ENCODE data around the gene NPAS2. TPM values are rescaled to one million over a fixed set of nuclear protein-coding genes. Genes with fewer than 3 reads are reported as not detected.

NPAS2 gene
- total and polyA plus RNA-seq, 2 of the 8 experiments (the other 6 are each of a cell fraction or from before 2014, with no cell fraction given) = 1.8 to 1.9 TPM

DNA sequence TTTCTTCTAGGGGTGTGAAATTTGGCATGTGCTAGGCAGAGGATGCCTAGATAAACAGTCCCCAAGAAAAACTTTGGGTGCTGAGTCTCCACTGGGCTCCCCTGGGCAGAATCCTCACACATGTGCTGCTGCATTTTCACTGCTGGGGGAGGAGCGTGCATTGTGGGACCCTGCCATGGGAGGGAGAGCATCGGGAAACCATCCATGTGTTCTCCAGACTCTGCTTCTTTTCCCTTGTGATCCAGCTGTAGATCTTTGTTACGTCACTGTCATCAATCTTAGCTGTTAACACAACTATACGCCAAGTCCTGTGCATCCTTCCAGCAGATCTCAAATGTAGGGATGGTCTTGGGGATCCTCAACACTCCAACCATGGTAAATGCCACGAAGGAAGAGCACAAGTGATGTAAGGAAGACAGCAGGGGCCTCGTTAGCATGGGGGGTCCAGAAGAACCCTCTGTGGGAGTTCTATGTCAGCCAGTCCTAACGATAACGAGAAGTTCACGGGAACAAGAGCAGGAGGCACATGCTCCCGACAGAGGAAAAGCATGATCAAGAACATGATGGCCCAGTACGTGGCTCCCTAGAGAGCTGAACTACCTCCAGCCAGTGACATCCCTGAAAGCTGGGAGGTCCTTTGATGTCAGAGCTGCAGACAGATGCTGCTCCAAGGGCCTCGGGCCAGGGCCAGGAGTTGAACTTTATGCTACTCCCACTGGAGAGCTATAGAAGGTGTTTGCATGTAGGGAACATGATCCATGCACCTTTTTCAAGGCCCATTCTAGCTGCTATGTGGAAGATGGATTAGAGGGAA is 41.1 kb upstream of the NPAS2 start:
- Histone ChIP-seq H2BK15ac (ENCODE audit: low read length) (no peak overlapping the region), H3K23ac (ENCODE audit: insufficient read length) (no peak overlapping the region), H3K27me3 (replicated peaks in 1 of 4; ENCODE audit: control insufficient read depth in 3 of 4, extremely low read depth in 1 of 4, insufficient read depth in 3 of 4, low read length in 3 of 4) (no peaks in the 10 kb centered on the region), H3K27ac (ENCODE audit: low read depth, low read length) (no peak overlapping the region), H3K79me1 (ENCODE audit: low read depth, low read length) (no peaks in the 10 kb centered on the region), H3K4me3 (ENCODE audit: extremely low read depth in 1 of 4, insufficient read depth in 2 of 4, low read depth in 3 of 4, low read length in 4 of 4) (no peak overlapping the region), H3K9ac (replicated peaks in 1 of 4; ENCODE audit: extremely low read depth in 1 of 4, low read depth in 3 of 4, low read length in 3 of 4) (no peak overlapping the region), H2BK5ac (ENCODE audit: low read depth, low read length) (no peak overlapping the region), H2BK120ac (replicated peaks; ENCODE audit: low read depth, low read length) (no peak overlapping the region), H4K8ac (ENCODE audit: extremely low read depth, insufficient read depth, low read length) (no peak overlapping the region), H2BK12ac (ENCODE audit: low read depth, low read length) (no peak overlapping the region), H2AK5ac (ENCODE audit: low read depth, low read length) (no peak overlapping the region), H3K18ac (ENCODE audit: extremely low read depth, low read length) (no peak overlapping the region), H2AFZ (ENCODE audit: low read length) (no peak overlapping the region; the same call in 1 of the 2 replicates), H3K14ac (ENCODE audit: insufficient read length) (no peak overlapping the region), H3K4me2 (ENCODE audit: insufficient read depth in 1 of 2, low read depth in 2 of 2, low read length in 2 of 2) (no peak overlapping the region), H4K5ac (ENCODE audit: insufficient read length, low read depth, low read length) (no peak overlapping the region), H4K91ac (replicated peaks; ENCODE audit: insufficient read length, low read length) (no peak overlapping the region), H3K79me2 (ENCODE audit: control insufficient read depth in 1 of 2, insufficient read depth in 2 of 2, low read length in 2 of 2) (no peaks in the 10 kb centered on the region), H3K4ac (replicated peaks; ENCODE audit: insufficient read length, low read depth, low read length) (no peak overlapping the region), H3K23me2 (ENCODE audit: low read depth, low read length) (no peaks in the 10 kb centered on the region), H2BK20ac (ENCODE audit: low read length) (no peak overlapping the region), H3K4me1 (replicated peaks in 1 of 4; ENCODE audit: control insufficient read depth in 3 of 4, insufficient read depth in 4 of 4, low read length in 3 of 4) (peaks cover 2 to 7% (median 5%) of the 10 kb centered on the region in 4 experiments; a peak in 5 of 7 replicates), H3K56ac (replicated peaks; ENCODE audit: insufficient read length, low read depth, low read length) (no peak overlapping the region), H3K36me3 (ENCODE audit: control insufficient read depth in 2 of 4, insufficient read depth in 4 of 4, low read length in 3 of 4) (no peaks in the 10 kb centered on the region), H3K9me3 (ENCODE audit: insufficient read depth in 2 of 2, low read depth in 1 of 2, low read length in 1 of 2) (no peaks in the 10 kb centered on the region), H4K20me1 (replicated peaks in 1 of 2; ENCODE audit: control insufficient read depth in 1 of 2, insufficient read depth in 2 of 2, low read length in 2 of 2) (no peaks in the 10 kb centered on the region)
- DNase-seq (ENCODE audit: low read depth in 1 of 2, low spot score in 2 of 2) = no peak
- WGBS, 2 experiments (ENCODE audit: extremely low coverage in 1 of 2, insufficient coverage in 1 of 2, insufficient read length in 1 of 2, insufficient replicate concordance in 2 of 2, low coverage in 1 of 2, low lambda C conversion rate in 2 of 2, missing lambda C conversion rate in 1 of 2) = 91% methylated on average over 11 of the region's 12 CpGs; no CpG with 5 or more reads in 1 of the 2 experiments
- POLR2A ChIA-PET (ENCODE audit: partially characterized antibody) = no interaction called here
- CTCF ChIA-PET (ENCODE audit: partially characterized antibody) = interaction anchor here (0.6 to 1.0 kb wide), 6 partner anchors 13 to 243 kb away, joined by 3 read pairs; no protein-coding TSS in a partner anchor
- FAIRE-seq = no peak
- TF ChIP-seq NRF1 (IDR thresholded peaks at IDR 0.05; ENCODE audit: low read depth, low read length) = no peak
- no peak for TF ChIP-seq SUZ12 (IDR thresholded peaks at IDR 0.05; ENCODE audit: low read length)
- no peak for TF ChIP-seq BRCA1 (IDR thresholded peaks at IDR 0.05; ENCODE audit: low read depth, low read length)
- TF ChIP-seq RFX5 (IDR thresholded peaks at IDR 0.05; ENCODE audit: borderline replicate concordance, low read depth, low read length) = no peak
- no peak for TF ChIP-seq CBX8 (IDR thresholded peaks at IDR 0.05; ENCODE audit: borderline replicate concordance, low read depth, low read length)
- TF ChIP-seq PHF8 (conservative IDR thresholded peaks at IDR 0.05; ENCODE audit: low read depth, low read length) = no peak
- TF ChIP-seq KDM4A (IDR thresholded peaks at IDR 0.05; ENCODE audit: low read depth, low read length, severe bottlenecking) = no peak
- TF ChIP-seq FOSL1 (IDR thresholded peaks at IDR 0.05; ENCODE audit: insufficient read depth, low read depth, low read length) = no peak
- TF ChIP-seq, protein P1, sequence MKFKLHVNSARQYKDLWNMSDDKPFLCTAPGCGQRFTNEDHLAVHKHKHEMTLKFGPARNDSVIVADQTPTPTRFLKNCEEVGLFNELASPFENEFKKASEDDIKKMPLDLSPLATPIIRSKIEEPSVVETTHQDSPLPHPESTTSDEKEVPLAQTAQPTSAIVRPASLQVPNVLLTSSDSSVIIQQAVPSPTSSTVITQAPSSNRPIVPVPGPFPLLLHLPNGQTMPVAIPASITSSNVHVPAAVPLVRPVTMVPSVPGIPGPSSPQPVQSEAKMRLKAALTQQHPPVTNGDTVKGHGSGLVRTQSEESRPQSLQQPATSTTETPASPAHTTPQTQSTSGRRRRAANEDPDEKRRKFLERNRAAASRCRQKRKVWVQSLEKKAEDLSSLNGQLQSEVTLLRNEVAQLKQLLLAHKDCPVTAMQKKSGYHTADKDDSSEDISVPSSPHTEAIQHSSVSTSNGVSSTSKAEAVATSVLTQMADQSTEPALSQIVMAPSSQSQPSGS (IDR thresholded peaks at IDR 0.05; ENCODE audit: low read length) = no peak
- no peak for TF ChIP-seq SRF (IDR thresholded peaks at IDR 0.05; ENCODE audit: low read depth, low read length)

Measured in H1 (cell line).